ENCODE measurements around the gene RFPL1. TPM values are rescaled to one million over a fixed set of nuclear protein-coding genes. Genes with fewer than 3 reads are reported as not detected.
A peak's percentile ranks its signal among the peaks of the same experiment; 100 is the strongest.
"Not testable (repeated sequence)": the region's sequence is repeated elsewhere in the genome, so short reads cannot be mapped to it uniquely, and the experiment has no call there.

Gene RFPL1
- total RNA-seq, 4 donors from 2014 or later: not detected

DNA sequence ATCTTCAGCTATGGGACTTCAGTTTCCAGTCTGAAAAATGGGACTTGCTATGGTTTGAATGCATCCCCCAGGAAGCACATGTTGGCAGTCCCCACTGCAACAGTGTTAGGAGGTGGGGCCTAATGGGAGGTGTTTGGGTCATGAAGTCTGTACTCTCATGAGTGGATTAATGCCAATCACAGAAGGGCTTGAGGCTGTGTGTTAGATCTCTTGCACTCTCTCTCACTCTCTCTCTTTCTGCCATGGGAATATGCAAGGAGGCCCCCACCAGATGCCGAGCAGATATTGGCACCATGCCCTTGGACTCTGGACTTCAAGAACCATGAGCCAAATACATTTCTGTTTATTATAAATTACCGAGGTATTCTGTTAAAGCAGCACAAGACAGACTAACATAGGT is 42.3 kb upstream of the RFPL1 start:
- no peak for TF ChIP-seq POLR2A (IDR thresholded peaks at IDR 0.05)
- TF ChIP-seq, protein P1, sequence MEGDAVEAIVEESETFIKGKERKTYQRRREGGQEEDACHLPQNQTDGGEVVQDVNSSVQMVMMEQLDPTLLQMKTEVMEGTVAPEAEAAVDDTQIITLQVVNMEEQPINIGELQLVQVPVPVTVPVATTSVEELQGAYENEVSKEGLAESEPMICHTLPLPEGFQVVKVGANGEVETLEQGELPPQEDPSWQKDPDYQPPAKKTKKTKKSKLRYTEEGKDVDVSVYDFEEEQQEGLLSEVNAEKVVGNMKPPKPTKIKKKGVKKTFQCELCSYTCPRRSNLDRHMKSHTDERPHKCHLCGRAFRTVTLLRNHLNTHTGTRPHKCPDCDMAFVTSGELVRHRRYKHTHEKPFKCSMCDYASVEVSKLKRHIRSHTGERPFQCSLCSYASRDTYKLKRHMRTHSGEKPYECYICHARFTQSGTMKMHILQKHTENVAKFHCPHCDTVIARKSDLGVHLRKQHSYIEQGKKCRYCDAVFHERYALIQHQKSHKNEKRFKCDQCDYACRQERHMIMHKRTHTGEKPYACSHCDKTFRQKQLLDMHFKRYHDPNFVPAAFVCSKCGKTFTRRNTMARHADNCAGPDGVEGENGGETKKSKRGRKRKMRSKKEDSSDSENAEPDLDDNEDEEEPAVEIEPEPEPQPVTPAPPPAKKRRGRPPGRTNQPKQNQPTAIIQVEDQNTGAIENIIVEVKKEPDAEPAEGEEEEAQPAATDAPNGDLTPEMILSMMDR (IDR thresholded peaks at IDR 0.05): no peak
- H3K4me3 ChIP-seq (ENCODE audit: low read depth, poor library complexity, severe bottlenecking): no peak overlapping the region
- WGBS, 2 donors: 51 to 56% methylated on average over 2 of the region's 2 CpGs
- DNase-seq (ENCODE audit: low spot score in 2 of 2): no peak
- intact Hi-C loops (cut with DNase I; ENCODE audit: low total_unique reads): no loop called here

DNA sequence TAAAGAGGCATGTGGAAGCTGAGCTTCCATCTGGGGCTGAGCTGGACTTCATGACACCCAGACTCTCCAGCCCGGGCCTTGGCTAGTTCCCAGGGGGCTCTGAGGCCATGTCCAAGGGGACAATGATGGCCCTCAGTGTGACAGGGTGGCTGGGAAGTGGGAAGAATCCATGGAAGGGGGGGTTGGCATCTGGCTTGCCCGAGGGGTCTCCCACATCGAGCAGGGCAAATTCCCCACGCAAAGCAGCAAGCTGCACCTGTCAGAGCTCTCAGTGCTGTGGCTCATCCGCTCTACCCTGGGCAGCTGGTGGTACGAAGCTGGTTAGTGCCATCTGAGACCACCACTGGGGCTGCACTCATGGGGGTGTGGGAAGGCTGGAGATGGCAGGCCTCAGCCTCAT is 40.6 kb upstream of the RFPL1 start:
- TF ChIP-seq, protein P1 (IDR thresholded peaks at IDR 0.05): no peak
- no peak for TF ChIP-seq POLR2A (IDR thresholded peaks at IDR 0.05)
- H3K4me3 ChIP-seq (ENCODE audit: low read depth, poor library complexity, severe bottlenecking): no peak overlapping the region
- intact Hi-C loops (cut with DNase I; ENCODE audit: low total_unique reads): no loop called here
- 83 to 88% methylated on average over 5 to 6 of the region's 6 CpGs for WGBS, 2 donors
- peak in 1 of 2 donors; percentile 78 for DNase-seq (ENCODE audit: low spot score in 2 of 2)

DNA sequence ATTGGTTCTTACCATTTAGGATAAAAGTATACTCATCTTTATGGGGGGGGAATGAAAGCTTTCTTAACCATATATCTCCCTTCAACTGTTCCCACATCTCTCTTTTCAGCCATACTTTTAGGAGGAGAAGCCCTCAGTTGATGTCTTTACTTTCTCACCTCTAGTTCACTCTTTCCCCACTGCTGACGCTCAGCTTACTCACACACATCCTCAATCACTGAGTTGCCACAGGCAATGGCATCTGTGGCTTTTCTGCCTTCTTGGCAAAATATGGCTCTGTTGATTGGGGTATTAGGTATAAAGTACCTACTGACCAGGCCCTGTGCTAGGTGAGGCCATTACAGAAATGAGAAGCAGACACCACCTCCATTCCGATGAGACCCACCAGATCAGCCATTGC is 37.8 kb upstream of the RFPL1 start:
- DNase-seq (ENCODE audit: low spot score in 2 of 2): peak in 1 of 2 donors; percentile 2
- no peak for TF ChIP-seq POLR2A (IDR thresholded peaks at IDR 0.05)
- TF ChIP-seq, protein P1 (IDR thresholded peaks at IDR 0.05): no peak
- 86% methylated on average over 2 of the region's 2 CpGs for WGBS, 2 donors
- H3K4me3 ChIP-seq (ENCODE audit: low read depth, poor library complexity, severe bottlenecking): no peak overlapping the region
- intact Hi-C loops (cut with DNase I; ENCODE audit: low total_unique reads): no loop called here

DNA sequence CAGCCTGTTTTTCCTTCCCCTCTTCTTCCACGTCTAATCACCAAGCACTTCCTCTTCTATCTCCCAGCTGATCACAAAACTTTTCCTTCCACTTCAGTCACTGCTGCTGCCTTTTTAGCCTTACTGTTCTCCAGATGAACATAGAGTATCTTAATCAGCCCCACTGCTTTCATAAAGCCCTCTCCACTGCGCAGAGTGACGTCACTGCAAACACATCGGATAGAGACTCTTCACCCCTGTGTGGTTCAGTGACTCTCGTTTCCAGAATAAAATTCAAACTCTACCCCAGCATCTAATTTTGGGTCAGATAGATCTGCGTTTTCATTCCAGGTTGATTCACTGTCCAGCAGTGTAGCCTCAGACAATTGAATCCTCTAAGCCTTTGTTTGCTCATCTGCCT is 36.8 kb upstream of the RFPL1 start:
- WGBS, 2 donors: 82 to 83% methylated on average over 6 of the region's 6 CpGs
- DNase-seq (ENCODE audit: low spot score in 2 of 2): peak in 1 of 2 donors; percentile 40
- intact Hi-C loops (cut with DNase I; ENCODE audit: low total_unique reads); H3K4me3 ChIP-seq (ENCODE audit: low read depth, poor library complexity, severe bottlenecking): not testable (repeated sequence)

DNA sequence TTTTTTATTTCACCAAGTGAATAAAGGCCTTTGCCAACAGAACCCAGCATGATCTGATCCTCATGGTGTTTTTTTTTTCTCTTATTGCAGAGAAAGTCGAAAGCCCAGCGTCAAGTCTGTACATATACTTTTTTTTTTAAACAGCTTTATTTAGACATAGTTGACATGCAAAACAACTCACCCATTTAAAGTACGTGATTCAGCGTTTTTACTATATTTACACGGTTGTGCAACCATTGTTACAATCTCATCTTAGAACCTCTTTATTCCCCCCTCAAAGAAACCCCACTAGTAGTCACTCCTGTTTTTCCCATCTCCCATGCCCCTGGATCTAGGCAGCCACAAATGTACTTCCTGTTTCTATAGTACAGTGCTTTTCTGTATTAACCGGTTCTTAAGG is 29.4 kb upstream of the RFPL1 start:
- no peak overlapping the region for H3K4me3 ChIP-seq (ENCODE audit: low read depth, poor library complexity, severe bottlenecking)
- TF ChIP-seq, protein P1 (IDR thresholded peaks at IDR 0.05): no peak
- TF ChIP-seq POLR2A (IDR thresholded peaks at IDR 0.05): no peak
- DNase-seq (ENCODE audit: low spot score in 2 of 2): no peak
- intact Hi-C loops (cut with DNase I; ENCODE audit: low total_unique reads): no loop called here
- 31 to 41% methylated on average over 6 of the region's 6 CpGs for WGBS, 2 donors

DNA sequence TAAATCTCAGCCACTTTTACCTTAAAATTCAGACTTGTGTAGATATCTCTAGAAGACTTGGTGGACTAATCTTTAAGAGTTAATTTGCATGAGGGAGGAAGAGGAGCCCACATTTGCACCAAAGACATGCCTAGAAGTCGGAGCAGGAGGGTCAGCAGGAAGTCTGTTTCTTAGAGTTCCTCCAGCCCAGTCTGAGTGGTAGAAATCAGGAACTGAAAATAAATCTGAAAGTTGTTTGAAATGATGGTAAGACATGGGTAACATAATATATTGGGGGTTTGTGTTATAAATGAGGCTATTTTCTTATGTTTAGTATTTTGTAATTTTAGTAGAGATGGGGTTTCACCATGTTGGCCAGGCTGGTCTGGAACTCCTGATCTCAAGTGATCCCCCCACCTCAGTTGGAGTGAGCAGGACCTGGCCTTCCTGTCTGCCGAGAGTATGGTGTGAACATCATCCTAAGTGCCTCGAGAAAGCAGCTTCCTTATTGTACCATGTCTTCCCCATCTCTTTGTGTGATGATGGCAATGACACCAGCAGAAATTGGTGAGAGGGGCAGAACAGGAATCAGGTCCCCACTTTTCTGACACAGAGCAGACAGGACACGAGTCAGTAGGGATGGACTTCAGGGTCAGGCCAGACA is 26.7 kb upstream of the RFPL1 start:
- H3K4me3 ChIP-seq (ENCODE audit: low read depth, poor library complexity, severe bottlenecking); intact Hi-C loops (cut with DNase I; ENCODE audit: low total_unique reads): not testable (repeated sequence)
- 59 to 75% methylated on average over 3 to 4 of the region's 4 CpGs for WGBS, 2 donors
- peak in 1 of 2 donors; percentile 23 for DNase-seq (ENCODE audit: low spot score in 2 of 2)

DNA sequence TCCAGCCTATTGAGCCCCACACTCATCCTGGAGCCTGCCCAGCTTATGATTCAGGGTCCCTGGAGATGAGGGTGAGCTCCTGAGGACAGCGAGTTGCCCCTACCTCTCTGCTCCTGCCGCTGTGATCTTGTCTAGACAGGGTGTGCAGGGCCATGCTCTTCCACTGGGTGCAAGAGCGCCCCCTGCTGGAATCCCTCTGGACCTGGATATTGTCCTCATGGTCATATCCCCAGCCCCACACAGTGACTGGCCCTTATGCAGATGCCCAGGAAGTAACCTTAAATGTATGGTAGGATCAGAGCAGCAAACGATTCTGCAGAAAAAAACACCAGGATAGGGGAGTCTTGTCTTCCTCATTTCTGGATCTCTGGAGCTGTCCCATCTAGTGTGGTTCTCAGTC is 25.6 kb upstream of the RFPL1 start:
- peak in 1 of 2 donors; percentile 18 for DNase-seq (ENCODE audit: low spot score in 2 of 2)
- intact Hi-C loops (cut with DNase I; ENCODE audit: low total_unique reads); H3K4me3 ChIP-seq (ENCODE audit: low read depth, poor library complexity, severe bottlenecking): not testable (repeated sequence)
- 29 to 36% methylated on average over 1 to 4 of the region's 4 CpGs for WGBS, 2 donors

DNA sequence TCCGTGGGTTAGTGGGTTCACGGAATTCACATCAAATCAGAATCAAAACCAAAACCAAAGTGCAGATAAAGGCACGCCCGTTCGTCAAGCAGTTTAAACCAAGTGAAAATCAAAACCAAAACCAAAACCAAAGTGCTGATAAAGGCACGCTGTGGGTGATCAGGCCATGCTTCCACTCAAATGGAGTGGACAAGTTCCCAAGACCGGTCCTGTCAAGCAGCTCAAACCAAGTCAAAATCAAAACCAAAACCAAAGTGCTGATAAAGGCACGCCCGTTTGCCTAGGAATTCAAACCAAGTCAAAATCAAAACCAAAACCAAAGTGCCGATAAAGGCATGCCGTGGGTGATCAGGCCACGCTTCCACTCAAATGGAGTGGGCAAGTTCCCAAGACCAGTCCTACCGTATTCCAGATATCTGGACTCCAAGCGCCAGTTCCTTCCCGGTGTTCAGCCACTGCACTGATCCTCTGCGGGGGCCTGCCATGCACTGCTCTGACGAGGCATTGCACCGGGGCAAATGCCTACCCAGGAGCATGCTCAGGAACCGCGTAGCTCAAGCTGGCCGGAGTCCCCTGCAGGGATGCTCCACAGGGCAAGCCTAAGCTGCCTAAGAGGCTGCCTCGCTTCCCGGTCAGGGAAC is 23.3 kb upstream of the RFPL1 start:
- 51 to 52% methylated on average over 20 to 22 of the region's 23 CpGs for WGBS, 2 donors
- intact Hi-C loops (cut with DNase I; ENCODE audit: low total_unique reads); H3K4me3 ChIP-seq (ENCODE audit: low read depth, poor library complexity, severe bottlenecking): not testable (repeated sequence)
- DNase-seq (ENCODE audit: low spot score in 2 of 2): peak in 1 of 2 donors; percentile 80

DNA sequence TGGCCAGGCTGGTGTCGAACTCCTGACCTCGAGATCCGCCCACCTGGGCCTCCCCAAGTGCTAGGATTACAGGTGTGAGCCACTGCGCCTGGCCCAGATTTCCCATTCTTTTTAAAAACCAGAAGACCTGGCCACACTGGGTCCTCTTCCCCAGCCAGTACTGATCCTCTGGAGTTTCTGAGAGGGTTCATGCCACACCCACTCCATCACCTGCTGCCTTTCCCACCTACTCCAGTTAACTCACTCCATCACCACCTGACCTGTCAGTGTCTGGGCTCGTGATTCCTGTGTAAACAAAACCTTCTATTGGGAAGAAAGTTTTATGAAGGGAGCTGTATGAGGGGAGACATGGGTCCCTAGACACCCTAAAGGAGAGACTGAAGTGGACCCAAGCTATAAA is 19.7 kb upstream of the RFPL1 start:
- 73 to 75% methylated on average over 5 of the region's 5 CpGs for WGBS, 2 donors
- H3K4me3 ChIP-seq (ENCODE audit: low read depth, poor library complexity, severe bottlenecking); DNase-seq (ENCODE audit: low spot score in 2 of 2); intact Hi-C loops (cut with DNase I; ENCODE audit: low total_unique reads): not testable (repeated sequence)
